Cerebellar nuclear complex (tissue), 1 donor: ENCODE results near the gene TMED1.
A peak's percentile ranks its signal among the peaks of the same experiment; 100 is the strongest.

Source experiments
- DNase-seq, 2 experiments: peaks; one replicate each; lab custom pipeline; 2025; lab: John Stamatoyannopoulos, UW

The TMED1 gene

DNA sequence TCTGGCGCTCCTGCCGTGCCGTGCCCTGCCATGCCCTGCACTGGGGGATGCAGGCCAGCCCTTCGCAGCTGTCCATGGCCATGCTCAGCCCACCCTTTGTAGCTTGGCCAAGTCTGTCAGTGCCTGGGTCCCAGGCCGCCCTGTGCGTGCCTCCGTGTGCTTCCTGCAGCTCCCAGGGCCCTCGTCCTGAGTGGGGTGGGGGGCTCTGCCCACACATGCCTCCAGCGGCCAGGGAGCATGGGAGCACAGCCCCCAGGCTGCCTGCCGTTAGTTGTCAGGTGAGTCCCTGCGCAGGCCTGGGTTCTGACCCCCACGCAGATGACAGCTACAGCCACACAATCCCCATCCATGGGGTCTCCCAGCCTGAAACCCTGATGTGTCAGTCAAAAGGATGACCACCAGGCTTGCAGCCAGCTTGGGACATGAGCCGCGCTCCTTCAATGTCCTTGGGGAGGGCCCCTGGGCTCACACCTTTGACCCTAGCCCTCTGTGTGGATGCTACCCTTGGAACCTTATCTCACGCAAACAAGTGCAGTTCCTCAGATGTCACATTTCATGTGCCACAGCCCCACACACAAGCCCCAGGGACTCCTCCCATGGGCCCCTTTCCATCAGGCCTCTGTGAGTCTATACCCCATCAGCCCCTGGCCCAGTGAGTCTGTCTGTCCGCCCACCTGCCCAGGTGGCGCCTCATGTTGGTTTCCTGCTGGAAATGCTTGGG lies 24.5 kb downstream of the TMED1 start:
- no peak for DNase-seq

GRCh38 chr19:10809651-10810285 lies 26.2 kb downstream of the TMED1 start:
- no peak for DNase-seq

DNA sequence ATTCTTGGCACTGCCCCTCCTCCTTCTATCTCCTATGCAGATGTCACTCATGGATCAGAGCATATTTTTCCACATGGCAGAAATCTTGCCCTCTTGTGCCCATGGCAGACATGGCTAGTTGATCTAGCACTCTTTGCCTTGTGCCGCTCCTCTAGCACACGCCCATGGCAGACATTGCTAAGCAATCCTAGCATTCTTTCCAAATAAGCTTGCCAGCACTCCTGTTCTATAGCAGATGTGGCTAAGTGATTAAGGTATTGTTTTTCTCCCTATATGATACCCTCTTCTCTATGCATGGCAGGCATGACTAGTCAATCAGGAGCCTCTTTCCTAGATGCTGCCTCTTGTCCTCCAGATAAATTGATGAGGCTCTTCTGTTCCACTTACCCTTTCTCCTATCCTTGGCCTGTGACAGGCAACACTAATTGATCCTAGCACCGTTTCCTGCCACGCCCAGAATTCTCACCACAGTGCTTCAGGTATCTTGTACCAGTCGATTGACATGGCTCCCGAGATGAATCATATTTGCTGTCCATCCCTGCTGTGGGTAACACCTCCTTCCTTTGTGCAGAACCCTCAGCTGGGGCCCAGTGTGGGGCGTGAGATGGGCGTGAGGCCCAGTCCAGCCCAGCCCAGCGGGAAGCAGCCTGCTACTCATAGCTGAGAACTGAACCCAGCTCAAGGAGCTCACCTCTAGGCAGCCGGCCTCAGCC lies 26.9 kb downstream of the TMED1 start:
- DNase-seq, result no peak

DNA sequence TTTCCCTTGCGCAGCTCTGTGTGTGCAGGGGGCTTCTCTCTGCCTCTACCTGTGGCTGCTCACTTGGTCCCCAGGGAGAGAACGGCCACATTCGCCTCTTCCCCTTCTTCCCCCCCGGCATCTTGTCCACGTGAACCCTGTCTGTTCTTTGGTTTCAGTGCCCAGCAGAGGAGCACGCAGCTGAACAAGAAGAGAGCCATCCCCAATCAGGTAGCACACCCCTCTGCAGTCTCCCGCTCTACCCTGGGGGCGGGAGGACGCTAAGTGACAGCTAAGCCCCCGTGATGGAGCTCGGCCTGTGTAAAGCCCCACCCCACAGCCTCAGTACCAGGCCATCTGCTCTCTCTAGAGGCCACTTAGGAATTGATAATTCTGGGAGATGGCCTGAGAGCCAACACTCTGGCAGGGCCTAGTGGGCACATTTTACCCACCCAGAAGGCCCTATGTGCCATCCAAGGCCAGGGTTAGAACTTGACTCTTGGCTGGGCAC lies 30.2 kb downstream of the TMED1 start:
- no peak for DNase-seq

GRCh38 chr19:10805065-10805757 lies 30.8 kb downstream of the TMED1 start:
- DNase-seq, result no peak

GRCh38 chr19:10803252-10803651 lies 32.8 kb downstream of the TMED1 start:
- no peak for DNase-seq

GRCh38 chr19:10802479-10802878 lies 33.5 kb downstream of the TMED1 start:
- no peak for DNase-seq

DNA sequence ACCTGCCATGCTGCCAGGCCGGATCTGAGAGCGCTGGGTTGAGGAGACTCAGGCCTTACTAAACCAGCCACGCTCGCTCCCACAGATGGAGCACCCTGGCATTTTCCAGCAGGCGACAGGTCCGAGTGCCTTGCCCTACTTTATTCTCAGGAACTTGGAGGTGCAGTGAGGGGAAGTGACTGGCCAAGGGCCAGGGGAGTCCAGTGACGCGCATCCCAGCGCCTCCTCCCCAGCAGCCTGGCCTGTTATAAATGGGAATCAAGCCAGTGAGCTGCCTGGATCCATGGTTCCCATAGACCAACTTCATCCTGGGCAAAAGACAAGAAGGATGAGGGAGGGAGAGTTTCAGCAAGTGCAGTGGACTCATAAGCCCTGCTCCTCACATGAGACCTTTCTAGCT lies 35.5 kb downstream of the TMED1 start:
- peak; percentile 53 to 73 for DNase-seq

GRCh38 chr19:10797541-10798256 lies 38.3 kb downstream of the TMED1 start:
- no peak for DNase-seq

DNA sequence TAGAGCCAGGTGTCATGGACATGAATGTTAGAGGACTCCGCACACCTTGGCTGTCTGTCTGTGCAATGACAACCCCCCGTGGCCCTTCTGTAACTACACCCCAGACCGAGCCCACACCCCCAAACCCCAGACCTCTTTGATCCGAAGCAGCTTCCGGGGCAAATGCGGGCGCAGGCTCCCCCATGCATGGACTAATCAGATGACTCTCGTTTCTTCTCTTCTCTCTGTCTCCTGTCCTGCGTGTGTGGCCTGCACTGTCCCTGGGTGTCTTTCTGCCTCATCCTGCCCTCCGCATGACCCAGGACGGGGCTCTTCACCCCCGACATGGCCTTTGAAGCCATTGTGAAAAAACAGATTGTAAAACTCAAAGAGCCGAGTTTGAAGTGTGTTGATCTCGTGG lies 38.9 kb downstream of the TMED1 start:
- DNase-seq, result no peak

- peak in 1 of 2 experiments; percentile 29 for DNase-seq
Measured at GRCh38 chr19:10796653-10797052, 39.4 kb downstream of the TMED1 start.

- no peak for DNase-seq
Measured at GRCh38 chr19:10789866-10790265, 46.1 kb downstream of the TMED1 start.

DNA sequence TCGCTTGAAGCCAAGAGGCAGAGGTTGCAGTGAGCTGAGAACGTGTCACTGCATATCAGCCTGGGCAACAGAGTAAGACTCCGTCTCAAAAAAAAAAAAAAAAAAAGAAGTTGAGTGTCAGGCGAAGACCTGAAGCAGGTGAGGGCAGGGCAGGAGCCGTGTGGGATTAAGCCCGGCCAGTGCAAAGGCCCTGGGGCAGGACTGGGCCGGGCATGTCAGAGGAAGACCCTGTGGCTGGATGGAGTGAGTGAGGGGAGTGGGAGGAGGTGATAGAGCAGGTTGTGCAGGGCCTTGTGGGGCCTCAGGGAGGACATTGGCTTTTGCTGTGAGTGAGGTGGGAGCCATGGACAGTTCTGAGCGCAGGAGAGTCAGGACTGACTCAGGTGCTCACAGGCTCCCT lies 47.9 kb downstream of the TMED1 start:
- DNase-seq, result no peak

DNA sequence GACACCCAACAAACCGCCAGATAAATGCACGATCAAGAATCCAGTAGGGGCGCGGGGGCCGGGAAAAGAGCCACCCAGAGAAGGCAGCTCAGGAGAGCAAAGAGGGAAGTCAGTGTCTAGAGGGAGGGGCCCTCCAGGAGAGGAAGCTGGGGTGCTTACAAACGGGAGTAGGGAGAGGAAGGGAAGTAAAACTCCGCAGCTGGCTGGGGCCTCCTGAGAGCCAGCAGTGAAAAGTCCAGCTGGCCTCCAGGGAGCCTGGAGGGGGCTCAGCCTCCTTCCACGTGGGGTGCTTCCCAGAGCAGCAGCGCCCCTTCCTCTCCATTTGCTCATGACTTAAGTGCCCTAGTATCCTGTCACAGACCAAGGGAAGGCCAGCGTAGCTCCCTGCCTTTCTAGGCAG lies 51.8 kb downstream of the TMED1 start:
- DNase-seq, result no peak

DNA sequence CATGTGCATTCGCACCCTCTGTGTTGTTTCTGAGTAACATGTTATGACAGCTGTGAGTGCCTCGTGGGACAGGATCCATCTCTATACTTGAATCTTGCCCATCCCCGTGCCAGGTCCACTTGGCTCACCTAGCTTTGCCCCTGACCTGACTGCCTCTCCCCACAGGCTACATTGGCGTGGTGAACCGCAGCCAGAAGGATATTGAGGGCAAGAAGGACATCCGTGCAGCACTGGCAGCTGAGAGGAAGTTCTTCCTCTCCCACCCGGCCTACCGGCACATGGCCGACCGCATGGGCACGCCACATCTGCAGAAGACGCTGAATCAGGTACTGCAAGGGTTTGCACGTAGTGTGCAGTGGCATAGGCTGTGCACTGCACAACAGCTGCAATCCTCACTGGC lies 53.2 kb downstream of the TMED1 start:
- DNase-seq, result no peak
